Activated CD8-positive, alpha-beta T cell treated with anti-CD3 and anti-CD28 coated beads for 36 hours (primary cell): ENCODE data around the gene DOC2A. TPM values are rescaled to one million over a fixed set of nuclear protein-coding genes. Genes with fewer than 3 reads are reported as not detected.
A peak's percentile ranks its signal among the peaks of the same experiment; 100 is the strongest.

ENCODE experiments used
- ATAC-seq: fragments of 200-7000 bp; cut with Tn5 transposase; one replicate; pipeline ENCODE4 v1.10.0; 2021; ENCODE audit warnings: mild to moderate bottlenecking, moderate library complexity
- CTCF ChIA-PET: fragments of 350-600 bp; sonication (Branson Sonifier 250); formaldehyde crosslinking; loops from one replicate; lab custom pipeline; 2021; ENCODE audit warnings: antibody characterized with exemption; lab: Charles Lee
- POLR2A ChIA-PET: fragments of 350-600 bp; sonication (Branson Sonifier 250); formaldehyde crosslinking; loops from one replicate; lab custom pipeline; 2021; ENCODE audit warnings: antibody characterized with exemption; lab: Charles Lee
- DNase-seq: peaks from one replicate; pipeline ENCODE4 v3.0.0-alpha.2; 2020
- H3K27ac Mint-ChIP-seq: one replicate; pipeline ENCODE4 v1.8.0; 2021; ENCODE audit warnings: mild to moderate bottlenecking, mixed read lengths
- H3K27me3 Mint-ChIP-seq: one replicate; pipeline ENCODE4 v1.8.0; 2021; ENCODE audit warnings: mixed read lengths
- H3K36me3 Mint-ChIP-seq: one replicate; pipeline ENCODE4 v1.8.0; 2021; ENCODE audit warnings: low read depth, mixed read lengths
- H3K4me1 Mint-ChIP-seq: one replicate; pipeline ENCODE4 v1.8.0; 2021; ENCODE audit warnings: low read depth, mixed read lengths
- H3K4me3 Mint-ChIP-seq: one replicate; pipeline ENCODE4 v1.8.0; 2021; ENCODE audit warnings: mild to moderate bottlenecking, moderate library complexity, mixed read lengths
- H3K9me3 Mint-ChIP-seq: one replicate; pipeline ENCODE4 v1.8.0; 2021; ENCODE audit warnings: mixed read lengths
- intact Hi-C: fragments of 100-400 bp; cut with micrococcal nuclease; formaldehyde crosslinking; loops from one replicate; pipeline ENCODE4 v1.10.0; 2022
- total RNA-seq, 2 experiments: library from RNA; stranded (reverse); gene quantifications; one replicate each; pipeline ENCODE4 v1.2.3, GENCODE V29; 2021
- TF ChIP-seq, protein P1 (sequence below): fragments of 200-600 bp; IDR thresholded peaks from one replicate; pipeline ENCODE4 v1.8.0; 2022; ENCODE audit warnings: antibody characterized with exemption, mild to moderate bottlenecking

DOC2A gene
- total RNA-seq, 2 experiments from 2014 or later = 0.68 to 1.8 TPM

DNA sequence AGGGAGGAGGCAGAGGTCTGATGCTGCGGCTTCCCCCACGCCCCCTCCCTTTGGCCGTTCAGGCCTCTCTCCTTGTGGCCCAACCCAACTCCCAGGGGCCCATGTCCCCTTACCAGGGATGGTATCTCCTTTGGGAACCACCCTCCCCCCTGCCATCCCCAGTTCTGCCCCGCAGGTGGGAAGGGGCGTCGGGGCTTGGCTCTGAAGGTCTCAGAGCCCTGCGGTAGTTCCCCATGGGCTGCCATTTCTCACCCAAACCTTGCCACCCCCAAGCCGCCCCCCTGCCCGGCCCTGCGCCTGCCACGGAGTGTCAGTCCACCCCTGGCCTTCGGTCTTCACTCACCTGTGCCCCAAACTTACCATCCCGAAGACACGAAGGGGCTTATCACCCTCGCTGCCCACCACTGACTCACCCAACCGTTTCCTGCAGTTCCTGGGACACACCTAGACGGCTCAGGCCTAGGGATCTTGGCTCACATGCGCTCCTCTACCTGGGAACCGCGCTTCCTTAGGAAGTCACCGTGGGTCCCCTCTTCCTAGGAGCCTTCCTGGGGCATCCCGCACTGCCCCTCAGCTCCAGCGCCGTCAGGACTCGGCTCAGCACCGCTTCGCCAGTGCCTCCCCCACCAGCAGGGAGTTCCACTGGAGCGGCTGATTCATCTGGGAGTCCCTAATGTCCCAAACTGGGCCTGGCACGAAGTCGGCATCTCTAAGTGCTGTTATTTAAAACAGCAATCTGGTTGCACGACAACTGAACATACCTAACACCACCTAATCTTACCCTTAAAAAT lies 1.1 kb upstream of the DOC2A start:
- Mint-ChIP-seq H3K36me3 (peaks cover 2% of the 10 kb centered on the region), H3K9me3 (no peaks in the 10 kb centered on the region), H3K27me3 (peaks cover 18% of the 10 kb centered on the region), H3K4me1 (peaks cover 11% of the 10 kb centered on the region), H3K27ac (no peak overlapping the region), H3K4me3 (peak overlapping the region; percentile 68)
- CTCF ChIA-PET = interaction anchor here (1.6 kb wide), 1 partner anchor 227 kb away, joined by 4 read pairs; no protein-coding TSS in a partner anchor
- ATAC-seq (no peak), DNase-seq (no peak)
- TF ChIP-seq, protein P1, sequence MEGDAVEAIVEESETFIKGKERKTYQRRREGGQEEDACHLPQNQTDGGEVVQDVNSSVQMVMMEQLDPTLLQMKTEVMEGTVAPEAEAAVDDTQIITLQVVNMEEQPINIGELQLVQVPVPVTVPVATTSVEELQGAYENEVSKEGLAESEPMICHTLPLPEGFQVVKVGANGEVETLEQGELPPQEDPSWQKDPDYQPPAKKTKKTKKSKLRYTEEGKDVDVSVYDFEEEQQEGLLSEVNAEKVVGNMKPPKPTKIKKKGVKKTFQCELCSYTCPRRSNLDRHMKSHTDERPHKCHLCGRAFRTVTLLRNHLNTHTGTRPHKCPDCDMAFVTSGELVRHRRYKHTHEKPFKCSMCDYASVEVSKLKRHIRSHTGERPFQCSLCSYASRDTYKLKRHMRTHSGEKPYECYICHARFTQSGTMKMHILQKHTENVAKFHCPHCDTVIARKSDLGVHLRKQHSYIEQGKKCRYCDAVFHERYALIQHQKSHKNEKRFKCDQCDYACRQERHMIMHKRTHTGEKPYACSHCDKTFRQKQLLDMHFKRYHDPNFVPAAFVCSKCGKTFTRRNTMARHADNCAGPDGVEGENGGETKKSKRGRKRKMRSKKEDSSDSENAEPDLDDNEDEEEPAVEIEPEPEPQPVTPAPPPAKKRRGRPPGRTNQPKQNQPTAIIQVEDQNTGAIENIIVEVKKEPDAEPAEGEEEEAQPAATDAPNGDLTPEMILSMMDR = no peak
- intact Hi-C loops = no loop called here
- POLR2A ChIA-PET = no interaction called here

DNA sequence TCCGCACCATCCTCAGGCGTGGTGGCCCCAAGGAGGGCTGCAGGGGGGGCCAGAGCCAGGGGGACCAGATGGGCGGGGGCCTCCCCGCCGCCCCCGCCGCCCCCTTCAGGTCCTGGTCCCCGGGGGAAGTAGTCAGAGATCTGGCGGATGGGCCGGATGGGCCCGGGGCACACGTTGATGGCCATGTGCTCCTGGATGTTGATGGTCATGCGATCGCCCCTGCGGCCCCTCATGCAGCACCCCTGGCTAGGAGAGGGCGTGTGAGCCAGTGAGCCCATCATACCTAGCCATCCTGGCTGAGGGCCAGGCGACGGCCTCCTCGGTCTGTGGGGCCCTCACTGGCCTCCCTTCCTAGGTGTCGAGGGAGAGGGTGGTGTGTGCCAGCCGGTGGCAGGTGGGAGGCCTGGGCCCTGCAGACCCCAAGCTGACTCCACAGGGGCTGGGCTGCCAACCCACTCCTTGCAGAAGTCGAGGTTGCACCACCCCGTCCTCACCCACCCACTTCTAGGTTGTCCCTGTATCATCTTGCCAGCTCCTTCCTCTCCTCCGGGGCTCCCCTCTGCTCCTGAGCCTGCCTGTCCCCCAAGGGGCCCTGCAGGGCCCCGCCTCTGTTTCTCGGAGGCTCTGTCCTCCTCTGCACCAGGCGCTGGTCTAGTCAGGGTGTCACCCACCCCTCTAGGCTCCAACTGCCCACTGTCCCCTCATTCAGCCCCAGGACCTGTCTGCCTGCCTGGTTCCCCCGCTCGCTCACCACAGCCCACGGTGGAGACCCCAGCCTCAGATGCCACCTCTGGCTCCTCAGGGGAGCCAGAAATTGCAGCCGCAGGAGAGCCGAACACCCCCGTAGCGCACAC lies 610 bp downstream of the DOC2A start:
- TF ChIP-seq, protein P1 = no peak
- ChIA-PET CTCF (interaction anchor here (1.1 to 1.6 kb wide), 2 partner anchors 225 to 319 kb away, joined by 3 to 4 read pairs; no protein-coding TSS in a partner anchor), POLR2A (interaction anchor here (0.6 to 2.2 kb wide), 2 partner anchors 15 to 33 kb away, joined by 3 to 5 read pairs; partner anchors contain the start of genes HIRIP3 and INO80E)
- H3K9me3 Mint-ChIP-seq = no peaks in the 10 kb centered on the region
- ATAC-seq (peak; percentile 51), DNase-seq (no peak)
- H3K4me1 Mint-ChIP-seq = peaks cover 13% of the 10 kb centered on the region
- intact Hi-C loops = no loop called here
- H3K36me3 Mint-ChIP-seq = peaks cover 2% of the 10 kb centered on the region
- H3K27me3 Mint-ChIP-seq = peaks cover 18% of the 10 kb centered on the region
- H3K27ac Mint-ChIP-seq = no peak overlapping the region
- peak overlapping the region; percentile 72 for H3K4me3 Mint-ChIP-seq

DNA sequence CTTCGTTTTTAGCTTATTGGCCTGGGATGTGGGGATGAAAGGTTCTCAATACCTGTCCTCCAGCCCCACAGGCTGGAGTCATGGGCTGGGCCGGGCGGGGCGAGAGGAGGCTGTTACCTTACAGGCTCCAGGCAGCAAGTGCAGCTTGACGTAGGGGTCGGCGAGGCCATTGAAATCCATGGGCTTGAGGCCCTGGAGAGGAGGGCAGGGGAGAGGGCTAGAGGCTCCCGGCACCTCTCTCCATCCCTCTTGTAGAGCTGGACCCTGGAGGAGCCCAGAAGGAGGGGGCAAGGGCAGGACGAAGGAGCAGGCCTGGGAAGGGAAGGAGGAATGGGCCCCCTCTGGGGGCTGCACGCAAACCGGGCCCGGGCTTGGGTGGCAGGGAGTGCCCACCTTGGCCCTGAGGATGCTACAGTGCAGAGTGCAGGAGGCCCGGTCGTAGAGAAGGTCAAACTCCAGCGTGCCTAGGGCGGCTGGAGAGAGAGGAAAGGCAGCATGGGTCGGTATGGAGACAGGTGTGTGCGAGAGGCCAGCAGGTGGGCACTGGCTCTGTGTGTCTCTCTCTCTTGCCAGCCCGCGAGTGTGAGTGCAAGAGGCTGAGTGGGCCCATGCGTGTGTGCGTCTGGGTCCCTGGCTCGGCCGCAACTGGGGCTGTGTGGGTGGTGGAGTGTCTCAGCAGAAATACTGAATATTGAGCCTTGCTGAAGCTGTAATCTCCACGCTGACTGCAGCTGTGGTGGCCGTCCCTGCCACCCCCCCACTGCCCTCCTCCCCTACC lies 1.6 kb downstream of the DOC2A start:
- Mint-ChIP-seq H3K4me1 (peaks cover 13% of the 10 kb centered on the region), H3K27me3 (peaks cover 18% of the 10 kb centered on the region), H3K36me3 (peaks cover 2% of the 10 kb centered on the region), H3K27ac (no peak overlapping the region), H3K4me3 (no peak overlapping the region), H3K9me3 (no peaks in the 10 kb centered on the region)
- intact Hi-C loops = no loop called here
- ATAC-seq = no peak
- DNase-seq = no peak
- TF ChIP-seq, protein P1 = no peak
- CTCF ChIA-PET = interaction anchor here (1.1 to 1.9 kb wide), 2 partner anchors 13 to 318 kb away, joined by 3 to 6 read pairs; partner anchors contain the start of genes HIRIP3 and INO80E
- POLR2A ChIA-PET = interaction anchor here (2.2 kb wide), 1 partner anchor 14 kb away, joined by 5 read pairs; the partner anchor contains the start of genes HIRIP3 and INO80E

DNA sequence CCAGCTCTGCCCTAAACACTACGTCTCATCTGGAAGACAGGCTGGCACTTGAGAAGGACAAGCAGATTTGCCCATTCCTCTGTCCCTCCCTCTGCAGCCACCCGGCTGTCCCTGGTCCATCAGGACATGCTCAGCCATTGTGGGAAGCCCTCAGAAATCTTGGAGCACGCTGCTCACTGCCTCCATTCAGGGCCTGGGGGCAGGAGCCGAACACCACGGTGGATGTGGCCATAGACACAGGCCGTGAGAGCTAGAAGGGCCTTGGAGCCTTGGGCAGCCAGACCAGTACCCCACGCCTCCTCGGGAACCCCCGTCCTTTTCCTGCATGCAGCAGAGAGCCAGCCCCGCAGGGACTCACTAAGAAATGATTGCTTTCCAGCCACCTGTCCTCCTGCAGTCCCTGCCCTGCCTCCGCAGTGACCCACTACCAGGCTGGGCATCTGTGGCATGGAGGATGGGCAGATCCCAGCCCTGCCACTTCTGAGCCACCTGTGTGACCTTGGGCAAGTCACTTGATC lies 3.4 kb downstream of the DOC2A start:
- ATAC-seq (no peak), DNase-seq (no peak)
- H3K4me3 Mint-ChIP-seq = no peak overlapping the region
- TF ChIP-seq, protein P1 = no peak
- intact Hi-C loops = no loop called here
- CTCF ChIA-PET = interaction anchor here (1.1 to 1.2 kb wide), 2 partner anchors 10 to 159 kb away, joined by 3 read pairs; no protein-coding TSS in a partner anchor
- POLR2A ChIA-PET = interaction anchor here (0.7 to 1.5 kb wide), 3 partner anchors 11 to 178 kb away, joined by 4 to 6 read pairs (median 4); partner anchors contain the start of genes HIRIP3 and INO80E
- H3K4me1 Mint-ChIP-seq = peaks cover 13% of the 10 kb centered on the region
- peaks cover 2% of the 10 kb centered on the region for H3K36me3 Mint-ChIP-seq
- no peak overlapping the region for H3K27ac Mint-ChIP-seq
- H3K27me3 Mint-ChIP-seq = peaks cover 18% of the 10 kb centered on the region
- no peaks in the 10 kb centered on the region for H3K9me3 Mint-ChIP-seq
